GM23338 (cell line): ENCODE measurements around the gene UBE2G1. TPM values are rescaled to one million over a fixed set of nuclear protein-coding genes. Genes with fewer than 3 reads are reported as not detected.

Source experiments
- ATAC-seq: fragments of 200-7000 bp; cut with Tn5 transposase; 3 replicates; pipeline ENCODE4 v1.9.1; 2020
- DNase-seq: peaks from one replicate; pipeline ENCODE4 v3.0.0-alpha.2; 2015; ENCODE audit warnings: low spot score
- H2AFZ ChIP-seq: fragments of 200-600 bp; sonication (generic); 2 replicates; pipeline ENCODE4 v1.8.0; 2016; ENCODE audit warnings: antibody characterized with exemption, mild to moderate bottlenecking, moderate library complexity
- H3F3A ChIP-seq: fragments of 200-600 bp; sonication (generic); replicated peaks from 2 replicates; pipeline ENCODE4 v1.8.0; 2017; ENCODE audit warnings: antibody characterized with exemption, mixed run types, low read depth
- H3K27ac ChIP-seq: fragments of 200-600 bp; sonication (generic); 2 replicates; pipeline ENCODE4 v1.6.1; 2016; ENCODE audit warnings: low read depth
- H3K27me3 ChIP-seq: fragments of 200-600 bp; sonication (generic); 2 replicates; pipeline ENCODE4 v1.8.0; 2016; ENCODE audit warnings: mild to moderate bottlenecking, mixed run types, moderate library complexity; ENCODE audit not compliant: insufficient read depth
- H3K36me3 ChIP-seq: fragments of 200-600 bp; sonication (generic); 2 replicates; pipeline ENCODE4 v1.8.0; 2016; ENCODE audit warnings: mild to moderate bottlenecking; ENCODE audit not compliant: insufficient read depth
- H3K4me1 ChIP-seq: fragments of 200-600 bp; sonication (generic); 2 replicates; pipeline ENCODE4 v1.8.0; 2016; ENCODE audit warnings: mild to moderate bottlenecking, moderate library complexity; ENCODE audit not compliant: insufficient read depth
- H3K4me2 ChIP-seq: fragments of 200-600 bp; sonication (generic); 2 replicates; pipeline ENCODE4 v1.7.1; 2017; ENCODE audit warnings: mixed run types
- H3K4me3 ChIP-seq: fragments of 200-600 bp; sonication (generic); 2 replicates; pipeline ENCODE4 v1.6.1; 2016; ENCODE audit warnings: mixed run types
- H3K79me2 ChIP-seq: fragments of 200-600 bp; sonication (generic); replicated peaks from 2 replicates; pipeline ENCODE4 v1.8.0; 2017; ENCODE audit warnings: mild to moderate bottlenecking; ENCODE audit not compliant: insufficient read depth
- H3K9me2 ChIP-seq: fragments of 200-600 bp; sonication (generic); 2 replicates; pipeline ENCODE4 v1.8.0; 2017; ENCODE audit not compliant: insufficient read depth
- H4K20me1 ChIP-seq: fragments of 200-600 bp; sonication (generic); replicated peaks from 2 replicates; pipeline ENCODE4 v1.8.0; 2017; ENCODE audit warnings: mild to moderate bottlenecking; ENCODE audit not compliant: insufficient read depth
- H3K27ac Mint-ChIP-seq: 2 replicates; pipeline ENCODE4 v1.8.0; 2020; ENCODE audit warnings: inconsistent platforms, mild to moderate bottlenecking, moderate library complexity, mixed read lengths
- H3K27me3 Mint-ChIP-seq: 3 replicates; pipeline ENCODE4 v1.8.0; 2022; ENCODE audit warnings: low read depth, mild to moderate bottlenecking, moderate library complexity, mixed read lengths, inconsistent platforms; ENCODE audit not compliant: insufficient read depth, poor library complexity
- H3K36me3 Mint-ChIP-seq: 3 replicates; pipeline ENCODE4 v1.8.0; 2021; ENCODE audit warnings: low read depth, mild to moderate bottlenecking, inconsistent platforms, moderate library complexity, mixed read lengths
- H3K4me1 Mint-ChIP-seq: 3 replicates; pipeline ENCODE4 v1.8.0; 2020; ENCODE audit warnings: mild to moderate bottlenecking, inconsistent platforms, mixed read lengths
- H3K4me3 Mint-ChIP-seq: 3 replicates; pipeline ENCODE4 v1.8.0; 2021; ENCODE audit warnings: moderate library complexity, mild to moderate bottlenecking, inconsistent platforms, mixed read lengths
- H3K9me3 Mint-ChIP-seq: 3 replicates; pipeline ENCODE4 v1.8.0; 2020; ENCODE audit warnings: moderate library complexity, mild to moderate bottlenecking, inconsistent platforms, mixed read lengths
- EZH2 ChIP-seq: fragments of 200-600 bp; sonication (generic); IDR thresholded peaks from one replicate; pipeline ENCODE4 v1.8.0; 2017; ENCODE audit warnings: antibody characterized with exemption, mild to moderate bottlenecking, low read depth; ENCODE audit not compliant: unreplicated experiment
- EZH2phosphoT487 ChIP-seq: fragments of 200-600 bp; sonication (generic); IDR thresholded peaks from one replicate; pipeline ENCODE4 v1.8.1; 2018; ENCODE audit warnings: antibody characterized with exemption; ENCODE audit not compliant: unreplicated experiment
- POLR2AphosphoS5 ChIP-seq: IDR thresholded peaks from 2 replicates; pipeline ENCODE4 v1.6.1; 2016; ENCODE audit warnings: antibody characterized with exemption, low read depth
- ZNF331 ChIP-seq: fragments of 250-450 bp; sonication (Bioruptor Pico); IDR thresholded peaks from 2 replicates; pipeline ENCODE4 v1.5.0; 2020; ENCODE audit warnings: low read depth, mild to moderate bottlenecking, moderate library complexity
- polyA plus RNA-seq: library from polyadenylated mRNA; unstranded; fragments of >200 nt; fragmentation: Nextera tagmentation; extraction: Ambion mirVana; gene quantifications from 2 replicates; pipeline ENCODE4 v1.2.1, GENCODE V29; 2016
- total RNA-seq: library from RNA; depleted of rRNA; stranded (reverse); fragments of >200 nt; shearing (Covaris generic); gene quantifications from 2 replicates; pipeline ENCODE4 v1.2.3, GENCODE V29; 2014
- TF ChIP-seq, protein P1 (sequence below): fragments of 250-450 bp; sonication (Bioruptor Pico); IDR thresholded peaks from 2 replicates; pipeline ENCODE4 v1.5.0; 2020; ENCODE audit warnings: mild to moderate bottlenecking, moderate library complexity
- TF ChIP-seq, protein P2 (sequence below): IDR thresholded peaks from one replicate; pipeline ENCODE4 v1.6.1; 2018; ENCODE audit warnings: antibody characterized with exemption; ENCODE audit not compliant: unreplicated experiment
- TF ChIP-seq, protein P3 (sequence below), 2 experiments: fragments of 200-600 bp in 1 of 2; sonication (generic) in 1 of 2; conservative IDR thresholded peaks; 2 replicates each; pipeline versions ENCODE4 v1.5.1 to v1.6.1; 2016 to 2017; ENCODE audit warnings: antibody characterized with exemption in 2 of 2, low read depth in 2 of 2, mild to moderate bottlenecking in 2 of 2, moderate library complexity in 1 of 2

Gene UBE2G1
- total and polyA plus RNA-seq, 2 experiments from 2014 or later: 71.9 to 145 TPM

DNA sequence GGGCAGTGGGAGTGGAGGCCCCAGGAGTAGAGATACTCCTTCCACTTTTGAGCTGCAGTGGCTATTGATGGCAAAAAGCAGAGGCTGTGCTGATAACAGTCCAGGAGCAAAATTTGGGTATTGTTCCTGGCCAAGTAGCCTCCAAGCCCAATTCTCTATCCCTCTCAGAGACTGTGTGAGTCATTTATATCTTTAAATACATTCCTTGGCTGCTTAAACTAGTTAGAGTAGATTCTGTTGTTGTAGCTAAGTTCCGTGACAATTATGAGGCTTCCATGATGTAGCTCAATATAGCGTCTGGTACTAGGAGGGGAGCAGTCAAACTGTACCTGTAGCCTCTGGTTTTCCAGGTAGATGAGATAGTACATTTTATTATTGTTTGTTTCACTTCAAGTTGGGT is 19.9 kb upstream of the UBE2G1 start:
- no peaks in the 10 kb centered on the region for H3K79me2 ChIP-seq
- peak overlapping the region; percentile 81 for H2AFZ ChIP-seq
- H3K4me3 ChIP-seq: no peak overlapping the region
- no peaks in the 10 kb centered on the region for H4K20me1 ChIP-seq
- Mint-ChIP-seq H3K4me3 (no peak overlapping the region), H3K36me3 (no peaks in the 10 kb centered on the region; the same call in 2 of the 3 replicates), H3K27ac (no peak overlapping the region), H3K27me3 (peaks cover 2% of the 10 kb centered on the region), H3K4me1 (peaks cover 6% of the 10 kb centered on the region), H3K9me3 (no peaks in the 10 kb centered on the region; the same call in 2 of the 3 replicates)
- H3K9me2 ChIP-seq: no peaks in the 10 kb centered on the region
- DNase-seq (no peak), ATAC-seq (no peak)
- no peak overlapping the region for H3K4me2 ChIP-seq
- H3F3A ChIP-seq: 0 out of 2 replicates have a peak, but pooled peaks cover 2% of the 10 kb centered on the region
- H3K36me3 ChIP-seq: no peaks in the 10 kb centered on the region
- peak overlapping the region; percentile 57; the same call in 1 of the 2 replicates for H3K27ac ChIP-seq
- H3K27me3 ChIP-seq: no peaks in the 10 kb centered on the region
- peaks cover 15% of the 10 kb centered on the region for H3K4me1 ChIP-seq
- TF ChIP-seq, protein P1, sequence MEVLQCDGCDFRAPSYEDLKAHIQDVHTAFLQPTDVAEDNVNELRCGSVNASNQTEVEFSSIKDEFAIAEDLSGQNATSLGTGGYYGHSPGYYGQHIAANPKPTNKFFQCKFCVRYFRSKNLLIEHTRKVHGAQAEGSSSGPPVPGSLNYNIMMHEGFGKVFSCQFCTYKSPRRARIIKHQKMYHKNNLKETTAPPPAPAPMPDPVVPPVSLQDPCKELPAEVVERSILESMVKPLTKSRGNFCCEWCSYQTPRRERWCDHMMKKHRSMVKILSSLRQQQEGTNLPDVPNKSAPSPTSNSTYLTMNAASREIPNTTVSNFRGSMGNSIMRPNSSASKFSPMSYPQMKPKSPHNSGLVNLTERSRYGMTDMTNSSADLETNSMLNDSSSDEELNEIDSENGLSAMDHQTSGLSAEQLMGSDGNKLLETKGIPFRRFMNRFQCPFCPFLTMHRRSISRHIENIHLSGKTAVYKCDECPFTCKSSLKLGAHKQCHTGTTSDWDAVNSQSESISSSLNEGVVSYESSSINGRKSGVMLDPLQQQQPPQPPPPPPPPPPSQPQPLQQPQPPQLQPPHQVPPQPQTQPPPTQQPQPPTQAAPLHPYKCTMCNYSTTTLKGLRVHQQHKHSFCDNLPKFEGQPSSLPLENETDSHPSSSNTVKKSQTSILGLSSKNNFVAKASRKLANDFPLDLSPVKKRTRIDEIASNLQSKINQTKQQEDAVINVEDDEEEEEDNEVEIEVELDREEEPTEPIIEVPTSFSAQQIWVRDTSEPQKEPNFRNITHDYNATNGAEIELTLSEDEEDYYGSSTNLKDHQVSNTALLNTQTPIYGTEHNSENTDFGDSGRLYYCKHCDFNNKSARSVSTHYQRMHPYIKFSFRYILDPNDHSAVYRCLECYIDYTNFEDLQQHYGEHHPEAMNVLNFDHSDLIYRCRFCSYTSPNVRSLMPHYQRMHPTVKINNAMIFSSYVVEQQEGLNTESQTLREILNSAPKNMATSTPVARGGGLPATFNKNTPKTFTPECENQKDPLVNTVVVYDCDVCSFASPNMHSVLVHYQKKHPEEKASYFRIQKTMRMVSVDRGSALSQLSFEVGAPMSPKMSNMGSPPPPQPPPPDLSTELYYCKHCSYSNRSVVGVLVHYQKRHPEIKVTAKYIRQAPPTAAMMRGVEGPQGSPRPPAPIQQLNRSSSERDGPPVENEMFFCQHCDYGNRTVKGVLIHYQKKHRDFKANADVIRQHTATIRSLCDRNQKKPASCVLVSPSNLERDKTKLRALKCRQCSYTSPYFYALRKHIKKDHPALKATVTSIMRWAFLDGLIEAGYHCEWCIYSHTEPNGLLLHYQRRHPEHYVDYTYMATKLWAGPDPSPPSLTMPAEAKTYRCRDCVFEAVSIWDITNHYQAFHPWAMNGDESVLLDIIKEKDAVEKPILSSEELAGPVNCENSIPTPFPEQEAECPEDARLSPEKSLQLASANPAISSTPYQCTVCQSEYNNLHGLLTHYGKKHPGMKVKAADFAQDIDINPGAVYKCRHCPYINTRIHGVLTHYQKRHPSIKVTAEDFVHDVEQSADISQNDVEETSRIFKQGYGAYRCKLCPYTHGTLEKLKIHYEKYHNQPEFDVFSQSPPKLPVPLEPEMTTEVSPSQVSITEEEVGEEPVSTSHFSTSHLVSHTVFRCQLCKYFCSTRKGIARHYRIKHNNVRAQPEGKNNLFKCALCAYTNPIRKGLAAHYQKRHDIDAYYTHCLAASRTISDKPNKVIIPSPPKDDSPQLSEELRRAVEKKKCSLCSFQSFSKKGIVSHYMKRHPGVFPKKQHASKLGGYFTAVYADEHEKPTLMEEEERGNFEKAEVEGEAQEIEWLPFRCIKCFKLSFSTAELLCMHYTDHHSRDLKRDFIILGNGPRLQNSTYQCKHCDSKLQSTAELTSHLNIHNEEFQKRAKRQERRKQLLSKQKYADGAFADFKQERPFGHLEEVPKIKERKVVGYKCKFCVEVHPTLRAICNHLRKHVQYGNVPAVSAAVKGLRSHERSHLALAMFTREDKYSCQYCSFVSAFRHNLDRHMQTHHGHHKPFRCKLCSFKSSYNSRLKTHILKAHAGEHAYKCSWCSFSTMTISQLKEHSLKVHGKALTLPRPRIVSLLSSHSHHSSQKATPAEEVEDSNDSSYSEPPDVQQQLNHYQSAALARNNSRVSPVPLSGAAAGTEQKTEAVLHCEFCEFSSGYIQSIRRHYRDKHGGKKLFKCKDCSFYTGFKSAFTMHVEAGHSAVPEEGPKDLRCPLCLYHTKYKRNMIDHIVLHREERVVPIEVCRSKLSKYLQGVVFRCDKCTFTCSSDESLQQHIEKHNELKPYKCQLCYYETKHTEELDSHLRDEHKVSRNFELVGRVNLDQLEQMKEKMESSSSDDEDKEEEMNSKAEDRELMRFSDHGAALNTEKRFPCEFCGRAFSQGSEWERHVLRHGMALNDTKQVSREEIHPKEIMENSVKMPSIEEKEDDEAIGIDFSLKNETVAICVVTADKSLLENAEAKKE: no peak
- TF ChIP-seq POLR2AphosphoS5 (no peak), EZH2phosphoT487 (no peak), ZNF331 (CRISPR knock-in tag) (no peak), EZH2 (no peak)
- TF ChIP-seq, protein P2, sequence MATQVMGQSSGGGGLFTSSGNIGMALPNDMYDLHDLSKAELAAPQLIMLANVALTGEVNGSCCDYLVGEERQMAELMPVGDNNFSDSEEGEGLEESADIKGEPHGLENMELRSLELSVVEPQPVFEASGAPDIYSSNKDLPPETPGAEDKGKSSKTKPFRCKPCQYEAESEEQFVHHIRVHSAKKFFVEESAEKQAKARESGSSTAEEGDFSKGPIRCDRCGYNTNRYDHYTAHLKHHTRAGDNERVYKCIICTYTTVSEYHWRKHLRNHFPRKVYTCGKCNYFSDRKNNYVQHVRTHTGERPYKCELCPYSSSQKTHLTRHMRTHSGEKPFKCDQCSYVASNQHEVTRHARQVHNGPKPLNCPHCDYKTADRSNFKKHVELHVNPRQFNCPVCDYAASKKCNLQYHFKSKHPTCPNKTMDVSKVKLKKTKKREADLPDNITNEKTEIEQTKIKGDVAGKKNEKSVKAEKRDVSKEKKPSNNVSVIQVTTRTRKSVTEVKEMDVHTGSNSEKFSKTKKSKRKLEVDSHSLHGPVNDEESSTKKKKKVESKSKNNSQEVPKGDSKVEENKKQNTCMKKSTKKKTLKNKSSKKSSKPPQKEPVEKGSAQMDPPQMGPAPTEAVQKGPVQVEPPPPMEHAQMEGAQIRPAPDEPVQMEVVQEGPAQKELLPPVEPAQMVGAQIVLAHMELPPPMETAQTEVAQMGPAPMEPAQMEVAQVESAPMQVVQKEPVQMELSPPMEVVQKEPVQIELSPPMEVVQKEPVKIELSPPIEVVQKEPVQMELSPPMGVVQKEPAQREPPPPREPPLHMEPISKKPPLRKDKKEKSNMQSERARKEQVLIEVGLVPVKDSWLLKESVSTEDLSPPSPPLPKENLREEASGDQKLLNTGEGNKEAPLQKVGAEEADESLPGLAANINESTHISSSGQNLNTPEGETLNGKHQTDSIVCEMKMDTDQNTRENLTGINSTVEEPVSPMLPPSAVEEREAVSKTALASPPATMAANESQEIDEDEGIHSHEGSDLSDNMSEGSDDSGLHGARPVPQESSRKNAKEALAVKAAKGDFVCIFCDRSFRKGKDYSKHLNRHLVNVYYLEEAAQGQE: no peak
- TF ChIP-seq, protein P3, sequence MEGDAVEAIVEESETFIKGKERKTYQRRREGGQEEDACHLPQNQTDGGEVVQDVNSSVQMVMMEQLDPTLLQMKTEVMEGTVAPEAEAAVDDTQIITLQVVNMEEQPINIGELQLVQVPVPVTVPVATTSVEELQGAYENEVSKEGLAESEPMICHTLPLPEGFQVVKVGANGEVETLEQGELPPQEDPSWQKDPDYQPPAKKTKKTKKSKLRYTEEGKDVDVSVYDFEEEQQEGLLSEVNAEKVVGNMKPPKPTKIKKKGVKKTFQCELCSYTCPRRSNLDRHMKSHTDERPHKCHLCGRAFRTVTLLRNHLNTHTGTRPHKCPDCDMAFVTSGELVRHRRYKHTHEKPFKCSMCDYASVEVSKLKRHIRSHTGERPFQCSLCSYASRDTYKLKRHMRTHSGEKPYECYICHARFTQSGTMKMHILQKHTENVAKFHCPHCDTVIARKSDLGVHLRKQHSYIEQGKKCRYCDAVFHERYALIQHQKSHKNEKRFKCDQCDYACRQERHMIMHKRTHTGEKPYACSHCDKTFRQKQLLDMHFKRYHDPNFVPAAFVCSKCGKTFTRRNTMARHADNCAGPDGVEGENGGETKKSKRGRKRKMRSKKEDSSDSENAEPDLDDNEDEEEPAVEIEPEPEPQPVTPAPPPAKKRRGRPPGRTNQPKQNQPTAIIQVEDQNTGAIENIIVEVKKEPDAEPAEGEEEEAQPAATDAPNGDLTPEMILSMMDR (conservative IDR thresholded peaks at IDR 0.05; ENCODE audit: low read depth in 2 of 2): no peak
